Stimulated activated CD4-positive, alpha-beta T cell treated with anti-CD3 and anti-CD28 coated beads, Interleukin-2, amount 100 ng/mL, for 24 hours (primary cell): Measurements from ENCODE around the gene ECM1.

Source experiments
- DNase-seq, 2 donors: peaks; one replicate each; pipeline ENCODE4 v3.0.0-alpha.2; 2020

Gene ECM1

DNA sequence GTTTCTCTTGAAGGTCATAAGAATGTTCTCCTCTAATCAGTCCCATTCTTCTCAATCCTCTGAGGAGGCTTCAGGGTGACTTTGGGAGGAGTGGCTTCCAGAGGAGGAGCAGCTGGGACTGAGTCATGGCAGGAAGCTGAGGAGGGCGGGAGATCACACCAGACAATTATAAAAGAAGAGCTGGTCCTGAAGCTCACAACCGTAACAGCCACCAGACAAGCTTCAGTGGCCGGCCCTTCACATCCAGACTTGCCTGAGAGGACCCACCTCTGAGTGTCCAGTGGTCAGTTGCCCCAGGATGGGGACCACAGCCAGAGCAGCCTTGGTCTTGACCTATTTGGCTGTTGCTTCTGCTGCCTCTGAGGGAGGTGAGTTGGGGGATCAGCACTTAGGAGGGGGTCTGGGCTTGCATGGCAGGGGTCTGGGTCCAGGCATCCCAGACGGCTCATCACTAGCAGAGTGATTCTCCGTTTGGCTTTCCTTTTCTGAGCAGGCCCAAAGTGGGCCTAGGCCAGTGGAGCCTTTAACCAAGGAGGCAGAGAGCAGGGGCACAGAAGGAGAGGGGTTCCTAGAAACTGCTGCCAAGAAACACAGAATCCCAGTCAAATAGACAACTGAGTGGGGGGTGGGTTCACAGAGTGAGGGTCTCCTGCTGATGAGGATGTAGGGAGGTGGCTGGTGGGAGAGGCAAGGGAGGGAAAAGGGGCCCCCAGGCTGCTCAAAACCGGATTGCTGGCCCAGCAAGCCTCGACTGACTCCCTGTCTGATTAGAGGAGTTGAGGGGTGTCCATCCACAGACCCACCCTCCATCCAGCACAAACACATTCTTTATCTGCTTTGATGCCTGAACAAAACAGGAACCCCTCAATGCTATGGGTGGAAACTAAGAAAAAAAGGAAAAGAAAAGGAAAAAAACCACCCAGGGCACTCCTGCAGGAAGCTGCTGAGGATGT, at the start of gene ECM1:
Gene ECM1, plus strand, starts transcription at position 198 of the 953 bp plus-strand sequence. Its CDS starts 101 bp downstream, at position 299.
- DNase-seq, result no peak

DNA sequence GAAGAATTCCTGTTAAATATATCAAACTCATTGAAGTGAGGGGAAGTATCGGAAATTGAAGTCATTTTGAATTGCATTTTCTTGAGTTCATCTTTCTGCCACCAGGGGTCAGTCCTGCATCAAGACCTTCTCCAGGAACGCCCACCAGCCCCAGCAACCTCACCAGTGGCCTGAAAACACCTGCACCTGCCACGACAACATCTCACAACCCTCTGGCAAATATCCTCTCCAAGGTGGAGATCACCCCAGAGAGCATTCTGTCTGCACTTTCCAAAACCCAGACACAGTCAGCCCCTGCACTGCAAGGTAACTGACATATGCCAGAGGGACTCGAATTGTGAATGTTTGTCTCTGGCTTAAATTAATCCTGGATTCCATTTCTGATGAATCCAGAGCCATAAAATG, 43.5 kb upstream of the ECM1 start:
- peak; percentile 72 to 81 for DNase-seq

DNA sequence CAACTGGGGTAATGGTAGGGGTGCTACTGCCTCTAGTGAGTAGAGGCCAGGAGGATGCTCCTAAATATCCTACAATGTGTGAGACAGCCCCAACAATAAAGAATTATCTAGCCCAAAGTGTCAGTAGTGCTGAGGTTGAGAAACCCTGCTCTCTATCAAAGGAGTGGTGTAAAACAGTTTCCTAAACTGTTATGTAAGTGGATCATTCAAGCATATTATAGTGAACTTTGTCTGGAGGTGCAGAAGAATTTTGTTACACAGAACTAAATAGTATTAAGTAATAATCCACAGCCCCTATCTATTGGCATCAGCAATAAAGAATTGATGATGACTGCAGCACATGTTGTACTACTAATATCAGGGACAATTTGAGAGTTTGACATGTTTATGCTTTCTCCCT, 40.9 kb upstream of the ECM1 start:
- no peak for DNase-seq

DNA sequence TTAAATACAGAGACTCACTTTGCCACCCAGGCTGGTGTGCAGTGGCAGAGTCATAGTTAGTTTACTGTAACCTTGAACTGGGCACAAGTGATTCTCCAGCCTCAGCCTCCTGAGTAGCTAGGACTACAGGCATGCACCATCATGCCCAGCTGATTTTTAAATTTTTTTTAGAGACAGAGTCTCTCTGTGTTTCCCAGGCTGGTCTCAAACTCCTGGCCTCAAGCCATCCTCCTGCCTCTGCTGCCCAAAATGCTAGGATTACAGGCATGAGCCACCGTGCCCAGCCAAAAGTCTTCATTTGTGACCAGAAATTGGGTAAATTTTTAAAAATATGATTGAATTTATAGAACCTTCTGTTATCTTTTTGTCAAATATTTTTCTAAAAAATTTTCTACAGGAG, 38.6 kb upstream of the ECM1 start:
- no peak for DNase-seq

DNA sequence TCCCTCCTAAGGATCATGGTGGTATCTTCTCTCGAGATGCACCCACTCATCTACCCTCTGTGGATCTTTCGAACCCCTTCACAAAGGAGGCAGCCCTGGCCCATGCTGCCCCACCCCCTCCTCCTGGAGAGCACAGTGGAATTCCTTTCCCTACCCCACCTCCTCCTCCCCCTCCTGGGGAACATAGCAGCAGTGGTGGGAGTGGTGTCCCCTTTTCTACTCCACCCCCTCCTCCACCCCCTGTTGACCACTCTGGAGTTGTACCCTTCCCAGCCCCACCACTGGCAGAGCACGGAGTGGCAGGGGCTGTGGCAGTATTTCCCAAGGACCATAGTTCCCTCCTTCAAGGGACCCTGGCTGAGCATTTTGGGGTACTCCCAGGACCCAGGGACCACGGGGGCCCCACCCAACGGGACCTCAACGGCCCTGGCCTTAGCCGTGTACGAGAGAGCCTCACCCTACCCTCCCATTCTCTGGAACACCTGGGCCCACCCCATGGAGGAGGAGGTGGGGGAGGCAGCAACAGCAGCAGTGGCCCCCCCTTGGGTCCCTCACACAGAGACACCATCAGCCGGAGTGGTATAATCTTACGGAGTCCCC, 35.2 kb upstream of the ECM1 start:
- no peak for DNase-seq

DNA sequence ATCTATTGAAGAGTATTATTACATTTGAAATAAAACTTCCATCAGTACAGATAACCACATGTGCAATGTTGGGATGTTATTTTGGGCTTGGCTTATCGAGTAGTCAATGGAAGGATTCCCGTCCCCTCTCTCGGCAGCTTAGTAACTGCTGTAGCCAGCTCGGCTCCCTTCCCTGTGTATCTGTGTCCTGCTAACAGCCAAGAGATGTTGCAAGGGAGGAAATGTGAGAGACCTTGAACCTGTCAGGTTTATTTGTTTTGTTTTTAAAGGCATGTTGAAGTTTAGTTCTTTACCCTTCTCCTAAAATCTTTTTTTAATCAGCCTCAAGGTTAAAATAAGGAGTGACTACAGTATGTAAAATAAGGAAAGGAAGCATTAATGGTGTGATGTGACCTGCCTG, 34.2 kb upstream of the ECM1 start:
- DNase-seq, result no peak

DNA sequence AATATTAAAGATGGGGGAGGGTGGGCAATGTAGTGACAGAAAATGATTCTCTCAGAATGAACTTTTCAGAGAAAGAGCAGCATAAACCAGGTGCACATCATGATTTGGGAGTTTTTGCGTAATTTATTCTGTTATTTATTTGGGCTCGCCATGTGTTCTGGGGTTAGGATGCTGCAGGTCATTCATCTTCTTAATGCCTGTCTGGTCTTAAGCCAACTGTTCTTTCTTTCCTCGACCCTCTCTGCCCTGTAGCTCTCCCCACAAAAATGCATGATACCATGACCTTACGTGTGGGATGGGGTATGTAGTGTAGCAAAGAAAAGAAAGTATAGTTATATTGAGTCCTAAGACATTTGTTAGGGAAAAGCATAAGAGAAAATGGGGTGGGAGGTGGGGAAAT, 33.0 kb upstream of the ECM1 start:
- no peak for DNase-seq

DNA sequence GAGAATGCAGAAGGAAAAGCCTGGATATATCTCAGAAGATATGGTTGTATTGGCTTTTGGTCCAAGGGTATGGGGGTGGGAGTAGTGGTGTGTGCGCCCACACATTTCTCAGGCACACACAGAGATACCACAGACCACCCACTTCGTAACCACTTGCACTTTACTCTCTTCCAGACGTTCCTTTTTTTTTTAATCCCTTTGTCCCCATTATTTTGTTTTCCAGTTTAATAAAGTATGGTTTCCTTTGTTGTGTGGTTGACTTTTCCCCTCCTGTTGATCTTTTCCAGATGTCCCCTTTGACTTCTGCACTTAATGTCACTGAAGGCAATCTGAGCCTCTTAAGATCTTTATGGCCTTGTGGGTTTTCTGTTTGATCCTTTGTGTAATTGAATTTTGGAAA, 31.2 kb upstream of the ECM1 start:
- no peak for DNase-seq

DNA sequence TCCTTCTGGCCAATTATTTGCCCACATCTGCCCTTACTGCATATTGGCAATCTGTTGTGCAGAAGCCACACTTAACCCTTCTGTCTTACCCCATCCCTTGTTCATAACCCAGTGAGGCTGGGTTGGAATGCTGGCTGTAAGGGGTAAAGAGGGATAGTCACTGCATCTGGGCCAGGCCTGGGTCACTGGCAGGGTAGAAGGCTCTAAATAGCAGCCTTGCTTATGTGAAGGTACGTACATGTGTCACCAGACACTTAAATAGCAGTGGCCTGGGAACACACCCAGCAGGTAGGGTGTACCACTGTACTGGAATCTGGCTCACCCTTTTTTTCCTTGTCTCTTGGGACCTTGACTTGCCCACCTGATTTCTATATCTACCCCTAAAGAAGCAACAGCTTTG, 30.6 kb upstream of the ECM1 start:
- DNase-seq, result no peak

DNA sequence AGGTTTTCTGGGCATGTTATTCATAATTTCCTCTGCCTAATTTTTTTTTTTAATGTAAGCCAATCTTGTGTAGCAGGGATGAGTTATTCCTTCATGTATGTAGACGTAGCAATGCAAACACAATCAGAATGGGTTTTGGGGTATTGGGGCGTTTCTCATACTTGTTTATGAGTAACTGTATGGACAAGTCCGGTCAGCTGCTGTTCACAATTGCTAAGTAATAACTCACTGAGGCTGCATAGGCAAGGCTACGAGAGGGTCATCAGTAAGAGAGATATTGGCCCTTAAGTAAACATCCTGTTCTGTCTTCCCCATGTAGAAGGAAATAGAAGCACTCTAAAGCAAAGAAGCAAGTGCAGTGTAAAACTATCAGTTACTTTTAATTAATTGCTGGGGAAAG, 30.2 kb upstream of the ECM1 start:
- no peak for DNase-seq

DNA sequence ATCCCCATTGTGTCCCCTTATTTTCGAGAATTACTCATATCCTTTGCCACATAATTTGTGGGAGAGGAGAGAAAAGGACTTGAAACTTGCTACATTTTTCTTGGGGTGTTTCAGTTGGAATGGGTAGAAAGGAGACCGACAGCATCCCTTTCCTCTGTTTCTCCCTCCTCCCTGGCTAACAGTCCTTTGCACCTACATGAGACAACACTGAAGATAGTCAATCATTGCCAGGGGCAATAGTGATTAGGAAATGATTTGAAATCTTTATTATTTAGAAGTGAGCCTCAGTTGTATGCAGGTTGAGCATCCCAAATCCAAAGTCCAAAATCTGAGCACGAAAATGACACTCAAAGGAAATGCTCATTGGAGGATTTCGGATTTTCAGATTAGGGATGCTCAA, 28.5 kb upstream of the ECM1 start:
- no peak for DNase-seq

DNA sequence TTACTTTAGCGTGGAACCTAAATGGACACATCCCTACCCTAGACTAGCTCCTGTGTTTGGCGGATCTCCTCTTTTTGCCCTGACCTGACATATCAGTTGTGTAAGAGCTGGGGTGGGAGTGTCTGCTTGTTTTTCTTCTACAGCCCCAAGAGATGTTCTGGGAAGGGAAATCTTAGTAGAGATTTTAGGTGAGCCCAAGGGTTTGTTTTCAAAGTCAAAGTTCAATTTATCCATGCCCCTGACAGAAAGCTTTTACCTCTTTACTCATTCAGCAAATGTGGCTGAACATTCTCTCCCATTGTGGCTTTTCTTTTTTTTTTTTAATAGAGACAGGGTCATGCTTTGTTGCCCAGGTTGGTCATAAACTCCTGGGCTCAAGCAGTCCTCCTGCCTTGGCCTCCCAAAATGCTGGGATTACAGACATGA, 28.0 kb upstream of the ECM1 start:
- no peak for DNase-seq

DNA sequence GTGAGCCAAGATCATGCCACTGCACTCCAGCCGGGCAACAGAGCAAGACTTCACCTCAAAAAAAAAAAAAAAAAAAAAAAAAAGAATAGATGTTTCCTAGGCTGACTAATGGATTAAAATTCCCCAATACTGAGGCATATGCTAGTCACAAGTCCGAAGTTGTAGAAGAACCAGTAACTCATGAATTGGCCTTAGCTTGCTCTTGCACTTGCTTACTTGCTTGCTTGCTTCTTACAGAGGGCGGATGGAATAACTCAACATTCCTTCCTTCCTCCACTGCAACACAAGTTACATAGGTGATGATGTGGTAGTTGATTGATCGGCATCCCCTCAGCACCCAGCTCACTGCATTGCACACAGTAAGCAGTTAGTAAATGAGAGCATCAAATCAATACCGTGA, 23.5 kb upstream of the ECM1 start:
- DNase-seq, result no peak

DNA sequence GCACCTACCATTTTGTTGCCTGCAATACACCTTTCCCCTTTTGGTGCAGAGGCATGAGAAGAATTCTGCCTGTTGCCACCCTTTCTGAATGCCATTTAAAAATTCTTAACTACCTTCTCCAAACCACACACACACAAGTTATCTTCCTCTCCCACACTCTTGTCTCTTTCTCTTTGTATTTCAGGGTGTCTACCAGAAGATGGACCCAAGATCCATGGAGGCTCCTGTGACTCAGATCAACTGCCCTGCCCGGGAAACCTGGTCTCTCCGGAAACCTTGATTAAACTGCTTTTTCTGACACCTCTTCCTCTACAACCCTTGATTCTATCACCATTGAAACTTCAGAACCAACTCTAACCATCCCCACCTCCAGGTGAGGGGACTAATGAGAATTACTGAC, 23.0 kb upstream of the ECM1 start:
- DNase-seq, result no peak

DNA sequence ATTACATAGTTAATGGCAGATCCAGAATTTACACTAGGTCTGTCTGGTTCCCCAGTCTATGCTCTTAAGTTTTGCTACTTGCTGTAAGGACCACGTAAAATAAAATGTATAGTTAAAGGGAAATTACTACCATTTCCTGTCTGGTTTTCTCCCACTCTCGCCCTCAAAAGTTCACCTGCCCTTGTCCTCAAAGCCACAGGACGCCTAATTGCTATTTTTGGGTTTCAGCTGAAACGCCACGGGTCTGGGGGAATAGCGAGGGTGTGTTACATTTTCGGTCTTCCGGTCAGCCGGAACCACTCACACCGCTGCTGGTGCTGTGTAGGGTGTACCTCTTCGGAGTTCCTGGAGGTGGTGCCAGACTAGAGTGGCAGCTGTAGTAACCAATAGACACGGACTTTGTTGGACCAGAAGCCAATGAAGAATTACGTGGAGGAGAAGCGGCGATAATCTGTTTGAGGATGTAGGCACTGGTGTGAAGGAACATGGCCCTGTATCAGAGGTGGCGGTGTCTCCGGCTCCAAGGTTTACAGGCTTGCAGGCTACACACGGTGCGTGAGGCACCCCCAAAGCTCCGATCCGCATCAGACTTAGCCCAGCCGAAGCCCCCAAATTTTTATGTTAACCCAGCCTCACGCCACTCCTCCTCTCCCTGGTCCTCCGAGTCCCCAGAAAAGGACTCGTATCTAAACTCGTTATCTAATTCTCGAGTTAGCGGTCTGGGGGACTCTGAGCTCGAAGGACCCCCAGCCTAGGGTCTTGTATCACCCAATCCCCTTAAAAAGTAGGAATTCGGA, 20.7 kb upstream of the ECM1 start, which contains the start of gene TARS2:
Gene TARS2, plus strand, starts transcription at position 454 of the 797 bp plus-strand sequence. Its CDS starts 32 bp downstream, at position 486.
- DNase-seq, result peak; percentile 94 to 95

DNA sequence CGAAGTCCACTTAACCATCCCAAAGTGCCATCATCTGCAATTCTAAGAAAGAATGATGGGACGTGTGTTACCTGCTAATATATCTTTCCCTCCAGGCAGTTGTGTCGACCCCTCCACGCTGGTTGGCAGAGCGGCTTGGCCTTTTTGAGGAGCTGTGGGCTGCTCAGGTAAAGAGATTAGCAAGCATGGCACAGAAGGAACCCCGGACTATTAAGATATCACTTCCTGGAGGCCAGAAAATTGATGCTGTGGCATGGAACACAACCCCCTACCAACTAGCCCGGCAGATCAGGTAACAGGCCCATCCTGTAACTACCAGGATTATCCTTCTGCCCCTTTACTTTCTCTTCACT, 20.2 kb upstream of the ECM1 start:
- DNase-seq, result no peak

DNA sequence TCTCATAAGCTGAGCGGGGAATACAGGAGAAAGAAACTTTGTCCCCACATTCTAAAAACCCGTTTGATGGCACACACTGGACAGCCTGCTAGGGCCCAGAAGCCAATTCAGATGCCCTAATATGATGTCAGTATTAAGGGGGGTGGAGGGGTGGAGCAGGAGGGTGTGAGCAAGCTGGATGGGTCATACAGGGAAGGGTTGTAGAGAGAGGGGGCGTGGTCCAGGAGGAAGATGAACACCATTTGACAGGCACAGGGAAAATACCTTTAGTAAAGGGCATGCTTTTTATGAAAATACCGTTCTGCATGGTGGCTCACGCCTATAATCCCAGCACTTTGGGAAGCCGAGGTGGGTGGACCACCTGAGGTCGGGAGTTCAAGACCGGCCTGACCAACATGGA, 14.7 kb upstream of the ECM1 start:
- DNase-seq, result no peak

DNA sequence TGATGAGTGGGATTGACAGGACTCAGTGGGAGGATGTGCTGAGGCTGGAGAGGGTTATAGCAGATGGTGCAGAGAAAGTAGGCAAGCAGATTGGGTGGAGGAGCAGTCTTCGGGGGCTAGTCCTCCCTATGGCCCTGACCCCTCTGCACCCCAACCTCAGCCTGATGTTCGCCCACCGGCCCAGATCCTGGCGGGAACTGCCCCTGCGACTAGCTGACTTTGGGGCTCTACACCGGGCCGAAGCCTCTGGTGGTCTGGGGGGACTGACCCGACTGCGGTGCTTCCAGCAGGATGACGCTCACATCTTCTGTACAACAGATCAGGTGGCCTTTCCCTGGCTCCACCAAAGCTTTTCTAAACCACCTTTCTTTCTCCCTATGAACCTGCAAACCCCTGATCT, 9.6 kb upstream of the ECM1 start:
- DNase-seq, result no peak

DNA sequence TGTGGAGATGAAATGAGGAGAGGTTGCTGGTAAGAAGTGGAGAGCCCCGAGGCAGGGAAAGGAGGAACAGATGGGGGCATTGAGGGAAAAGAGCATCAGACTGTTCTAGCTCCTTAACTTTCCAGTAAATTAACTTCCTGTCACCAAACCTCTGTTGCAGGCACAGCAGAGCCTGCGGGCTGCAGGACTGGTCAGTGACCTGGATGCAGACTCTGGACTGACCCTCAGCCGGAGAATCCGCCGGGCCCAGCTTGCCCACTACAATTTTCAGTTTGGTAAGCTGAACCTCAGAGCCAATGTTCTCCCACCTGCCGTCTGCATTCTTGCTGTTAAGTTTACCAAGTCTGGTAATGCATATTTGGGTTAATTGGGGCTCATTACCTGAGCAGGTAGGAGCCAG, 2.5 kb upstream of the ECM1 start:
- no peak for DNase-seq

DNA sequence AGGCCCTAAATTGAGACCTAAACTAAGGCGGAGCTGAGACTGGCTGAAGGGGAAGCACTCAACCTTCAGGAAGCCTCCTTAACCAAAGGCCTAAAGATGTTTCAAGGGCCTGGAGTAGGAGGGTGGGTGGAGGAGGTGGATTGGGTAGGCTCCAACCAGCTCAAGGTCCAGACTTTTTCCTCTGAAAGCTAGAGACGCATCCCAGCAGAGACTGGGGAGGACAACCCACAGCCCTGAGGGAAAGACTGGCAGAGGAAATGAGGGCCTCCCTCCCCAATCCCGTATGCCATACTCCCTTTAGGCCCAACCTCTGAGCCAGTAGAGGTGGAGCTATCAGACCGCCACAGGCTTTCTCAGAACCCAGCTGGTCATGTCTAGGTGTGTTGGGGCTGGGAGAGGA, 1.1 kb downstream of the ECM1 start:
- no peak for DNase-seq

DNA sequence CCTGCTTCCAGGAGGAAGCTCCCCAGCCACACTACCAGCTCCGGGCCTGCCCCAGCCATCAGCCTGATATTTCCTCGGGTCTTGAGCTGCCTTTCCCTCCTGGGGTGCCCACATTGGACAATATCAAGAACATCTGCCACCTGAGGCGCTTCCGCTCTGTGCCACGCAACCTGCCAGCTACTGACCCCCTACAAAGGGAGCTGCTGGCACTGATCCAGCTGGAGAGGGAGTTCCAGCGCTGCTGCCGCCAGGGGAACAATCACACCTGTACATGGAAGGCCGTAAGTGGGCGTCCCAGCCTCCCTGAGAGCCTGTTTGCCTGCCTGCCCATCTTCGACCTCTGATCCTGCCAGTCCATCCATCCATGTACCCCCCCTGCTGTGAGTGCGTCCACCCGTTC, 3.6 kb downstream of the ECM1 start:
- DNase-seq, result no peak

DNA sequence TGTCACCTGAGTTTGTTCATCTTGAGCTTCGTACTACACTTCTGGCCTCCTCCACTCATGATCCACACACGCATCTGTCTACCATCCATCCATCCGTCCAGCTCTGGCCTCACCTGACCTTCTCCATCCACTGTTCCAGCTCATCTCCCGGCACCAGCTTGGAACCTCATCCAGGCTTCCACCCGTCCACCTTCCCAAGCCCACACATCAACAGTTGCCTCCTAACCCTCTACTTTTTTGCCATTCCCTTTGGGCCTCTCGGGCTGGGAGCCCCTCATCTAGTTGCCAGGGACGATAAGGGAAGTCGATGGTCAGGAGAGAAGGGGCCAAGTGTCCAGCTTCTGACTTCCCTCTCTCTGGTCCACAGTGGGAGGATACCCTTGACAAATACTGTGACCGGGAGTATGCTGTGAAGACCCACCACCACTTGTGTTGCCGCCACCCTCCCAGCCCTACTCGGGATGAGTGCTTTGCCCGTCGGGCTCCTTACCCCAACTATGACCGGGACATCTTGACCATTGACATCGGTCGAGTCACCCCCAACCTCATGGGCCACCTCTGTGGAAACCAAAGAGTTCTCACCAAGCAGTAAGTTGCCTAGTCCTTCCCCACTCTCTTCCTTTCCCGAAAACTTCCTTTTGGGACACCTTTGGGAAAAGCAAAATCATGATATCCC, 4.2 kb downstream of the ECM1 start:
- no peak for DNase-seq

DNA sequence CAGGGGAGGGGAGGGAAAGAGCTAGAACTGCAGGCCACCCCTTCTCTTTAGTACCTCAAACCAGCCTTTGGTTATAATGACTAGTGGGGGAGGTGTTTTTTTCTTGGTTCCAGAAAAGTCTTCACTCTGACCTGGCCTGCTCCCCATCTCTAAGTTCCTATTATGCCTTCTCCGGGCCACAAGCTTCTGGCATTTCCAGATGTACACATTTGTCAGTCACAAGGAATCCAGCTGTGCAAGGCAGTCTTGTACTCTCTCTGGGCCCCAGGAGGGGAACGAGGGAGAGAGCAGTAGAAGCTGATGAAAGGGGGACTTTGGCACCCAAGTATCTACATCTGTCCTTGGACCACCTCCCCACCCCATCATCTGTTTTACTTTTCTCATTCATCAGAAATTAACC, 4.9 kb downstream of the ECM1 start:
- DNase-seq, result no peak
